ENCODE measurements around the gene KRTAP10-2.
"Not testable (repeated sequence)": the region's sequence is repeated elsewhere in the genome, so short reads cannot be mapped to it uniquely, and the experiment has no call there.

The KRTAP10-2 gene

DNA sequence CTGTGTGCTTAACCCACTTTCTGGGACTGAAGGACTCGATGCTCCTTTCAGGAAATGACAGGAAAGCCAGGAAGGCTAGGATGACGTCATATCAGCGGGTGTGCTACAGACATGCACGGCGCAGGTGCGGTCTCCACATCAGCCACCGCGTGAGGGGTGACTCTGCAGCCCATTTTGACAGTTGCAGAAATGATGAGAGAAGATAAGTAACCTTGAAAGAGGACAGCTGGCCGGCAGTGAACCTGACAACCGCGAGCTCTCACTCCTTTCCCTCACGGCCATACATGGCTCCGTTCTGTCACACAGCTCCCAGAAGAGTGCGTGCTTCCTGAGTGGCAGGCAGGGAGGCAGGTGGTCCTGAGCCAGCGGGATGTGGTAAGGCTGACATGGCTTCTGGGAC is 30.8 kb upstream of the KRTAP10-2 start:
- DNase-seq, result no peak

DNA sequence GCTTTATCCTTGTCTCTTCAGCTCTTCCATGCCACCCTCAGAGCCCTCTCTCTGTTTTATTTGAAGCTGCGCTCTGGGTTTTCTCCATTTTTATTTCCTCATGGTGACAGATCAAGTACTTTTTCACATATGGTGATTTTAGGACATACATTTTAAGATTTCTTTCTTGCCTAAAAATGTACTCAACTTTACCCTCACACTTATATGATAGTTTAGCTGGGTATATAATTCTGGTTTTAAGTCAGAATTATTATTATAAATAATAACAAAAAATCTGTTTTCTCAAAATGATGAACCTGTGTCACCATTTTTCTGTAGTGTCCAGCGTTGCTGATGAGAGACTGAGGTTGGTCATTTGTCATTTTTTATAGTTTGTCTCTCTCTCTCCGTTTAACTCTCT is 29.9 kb upstream of the KRTAP10-2 start:
- DNase-seq, result no peak

DNA sequence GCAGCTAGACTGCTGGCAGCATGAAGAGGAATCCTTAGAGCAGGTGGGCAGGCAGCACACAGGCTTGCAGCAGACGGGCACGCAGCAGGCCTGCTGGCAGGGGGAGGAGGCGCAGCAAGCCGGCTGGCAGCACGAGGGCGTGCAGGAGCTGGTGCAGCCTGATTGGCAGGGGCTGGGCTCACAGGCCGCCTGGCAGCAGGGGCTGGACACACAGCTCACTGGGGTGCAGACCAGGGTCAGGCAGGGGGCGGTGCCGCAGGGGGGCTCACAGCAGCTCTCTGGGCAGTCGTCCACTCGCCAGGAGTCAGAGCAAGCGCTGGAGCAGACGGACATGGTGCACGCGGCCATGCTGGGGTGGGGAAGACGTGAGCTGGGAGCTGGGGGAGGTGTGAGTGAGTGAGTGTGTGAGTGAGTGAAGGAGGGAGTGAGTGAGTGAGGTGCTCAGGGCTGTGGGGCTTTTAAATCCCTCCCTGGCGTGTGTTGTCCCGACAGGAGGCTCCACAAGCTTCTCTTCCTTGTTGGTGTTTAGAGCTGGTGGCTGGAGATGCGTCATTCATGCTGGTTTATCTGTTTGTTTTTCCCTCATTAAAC is 29.0 kb upstream of the KRTAP10-2 start, which contains the start of gene KRTAP10-5:
Gene KRTAP10-5, minus strand, starts transcription at position 374 of the 591 bp plus-strand sequence. Its CDS starts 26 bp downstream, at position 348.
- DNase-seq, result not testable (repeated sequence)

DNA sequence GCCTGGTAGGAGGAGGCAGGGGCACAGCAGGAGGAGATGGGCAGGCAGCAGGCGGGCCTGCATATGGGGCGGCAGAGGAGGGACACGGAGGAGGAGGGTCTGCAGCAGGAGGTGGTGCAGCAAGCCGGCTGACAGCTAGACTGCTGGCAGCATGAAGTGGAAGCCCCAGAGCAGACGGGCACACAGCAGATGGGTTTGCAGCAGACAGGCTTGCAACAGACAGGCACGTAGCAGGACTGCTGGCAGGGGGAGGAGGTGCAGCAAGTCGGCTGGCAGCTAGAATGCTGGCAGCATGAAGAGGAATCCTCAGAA is 28.5 kb upstream of the KRTAP10-2 start:
- DNase-seq, result no peak

DNA sequence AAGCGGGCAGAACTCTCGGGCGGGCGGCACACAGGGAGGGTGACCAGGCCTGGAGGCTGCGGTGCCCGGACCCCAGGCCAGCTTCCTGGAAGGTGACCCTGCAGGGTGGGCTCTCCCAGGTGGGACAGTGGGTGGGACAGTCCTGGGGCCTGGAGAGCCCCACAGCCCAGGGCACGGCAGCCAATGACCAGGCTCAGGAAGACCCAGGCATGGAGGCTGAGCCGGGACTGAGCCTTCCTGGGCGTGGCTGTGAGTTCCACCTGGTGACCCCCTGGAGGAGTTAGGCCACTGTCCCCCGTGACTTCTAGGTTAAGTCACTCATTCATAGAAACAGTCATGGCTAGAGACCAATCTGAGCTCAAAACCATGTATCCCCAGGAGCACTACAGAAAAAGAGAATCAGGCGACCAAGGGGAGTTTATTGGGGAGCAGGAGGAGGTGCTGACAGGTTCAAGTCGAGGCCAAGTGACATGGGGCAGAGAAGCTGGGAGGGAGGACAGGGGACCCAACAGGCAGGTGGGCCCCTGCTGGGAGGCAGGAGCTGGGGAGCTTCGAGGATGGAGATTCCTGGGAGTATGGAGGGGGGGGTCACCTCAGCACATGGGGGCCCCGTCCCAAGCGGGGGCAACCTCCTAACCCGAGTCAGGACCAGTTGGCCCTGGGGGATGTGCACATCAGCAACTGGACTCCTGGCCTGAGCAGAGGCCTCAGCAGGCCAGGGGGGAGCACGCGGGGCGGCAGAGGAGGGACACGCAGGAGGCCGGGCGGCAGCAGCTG is 27.9 kb upstream of the KRTAP10-2 start:
- no peak for DNase-seq

DNA sequence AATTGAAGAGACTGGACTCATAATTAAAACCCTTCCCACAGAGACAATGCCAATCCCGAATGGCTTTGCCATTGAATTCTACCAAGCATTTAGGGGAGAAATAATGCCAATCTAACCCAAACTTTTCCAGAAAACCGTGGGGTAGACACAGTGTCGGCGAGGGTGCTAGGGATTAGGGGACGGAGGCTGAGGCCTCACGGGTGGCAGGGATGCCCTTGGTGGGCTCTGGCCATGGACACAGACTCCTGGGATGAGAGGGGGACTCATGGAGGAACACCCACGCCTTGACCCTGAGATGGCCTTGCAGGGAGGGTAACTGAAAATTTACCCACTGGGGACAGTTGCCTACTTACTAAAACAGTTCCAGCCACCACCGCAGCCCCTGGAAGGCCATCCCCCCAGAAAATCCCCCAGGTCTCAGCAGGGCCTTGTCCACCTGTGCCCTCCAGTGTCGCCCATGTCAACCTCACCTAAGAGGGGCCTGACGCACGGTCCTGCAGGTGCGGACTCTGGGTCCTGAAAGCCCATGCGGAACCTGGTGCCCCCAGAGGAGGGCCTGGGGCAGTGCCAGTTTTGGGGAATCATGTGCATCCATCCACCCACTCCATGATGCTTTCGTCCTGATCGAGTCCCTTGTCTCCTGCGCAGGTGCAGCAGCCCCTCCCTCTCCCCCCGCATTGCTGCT is 27.2 kb upstream of the KRTAP10-2 start:
- DNase-seq, result no peak

DNA sequence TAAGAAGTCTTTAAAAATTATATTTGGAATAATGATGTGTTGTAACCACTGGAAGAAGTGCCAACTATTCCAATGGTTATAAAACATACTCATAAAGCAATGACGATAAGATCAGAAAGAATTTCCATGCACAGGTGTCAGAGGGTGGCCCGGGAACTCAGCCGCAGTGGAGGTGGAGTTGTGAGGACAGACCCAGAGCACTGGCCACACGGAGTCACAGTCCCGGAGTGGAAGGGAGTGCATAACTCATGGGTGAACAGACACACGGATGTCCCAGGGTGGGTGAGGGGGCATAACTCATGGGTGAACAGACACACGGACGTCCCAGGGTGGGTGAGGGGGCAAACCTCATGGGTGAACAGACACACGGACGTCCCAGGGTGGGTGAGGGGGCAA is 24.7 kb upstream of the KRTAP10-2 start:
- no peak for DNase-seq

DNA sequence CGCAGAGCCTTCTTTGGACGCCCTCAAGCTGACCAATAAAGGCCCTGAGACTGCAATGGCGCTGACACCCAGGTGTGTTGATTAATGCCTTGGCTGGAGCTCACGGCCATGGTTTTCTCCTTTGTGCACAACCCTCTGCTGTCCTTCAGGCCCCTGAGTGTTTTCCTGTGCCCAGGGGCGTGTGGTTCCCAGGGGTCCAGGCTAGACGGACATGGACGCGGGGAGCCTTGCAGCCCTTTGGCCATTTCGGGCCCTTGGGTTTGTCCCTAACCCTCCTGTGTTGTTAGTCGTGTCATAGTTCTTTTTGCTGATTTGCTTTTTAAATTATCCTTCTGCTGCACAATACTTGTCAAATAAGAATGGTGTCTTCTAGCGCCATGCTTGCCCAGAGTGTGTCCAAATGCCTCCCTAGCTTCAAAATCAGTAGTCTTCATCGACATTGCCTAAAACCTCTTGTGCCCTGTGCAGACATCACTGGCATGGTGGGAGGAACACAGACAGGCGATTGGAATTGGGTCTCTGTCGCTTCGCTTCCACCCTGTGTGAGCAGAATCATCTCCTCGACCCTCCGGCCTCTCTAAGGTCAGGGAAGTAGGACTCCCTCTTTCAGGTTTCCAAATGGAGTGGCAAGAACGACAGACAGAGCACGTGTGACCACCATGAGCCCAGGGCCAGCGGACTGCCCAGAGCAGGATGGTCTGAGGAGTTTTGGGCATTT is 24.2 kb upstream of the KRTAP10-2 start:
- no peak for DNase-seq

DNA sequence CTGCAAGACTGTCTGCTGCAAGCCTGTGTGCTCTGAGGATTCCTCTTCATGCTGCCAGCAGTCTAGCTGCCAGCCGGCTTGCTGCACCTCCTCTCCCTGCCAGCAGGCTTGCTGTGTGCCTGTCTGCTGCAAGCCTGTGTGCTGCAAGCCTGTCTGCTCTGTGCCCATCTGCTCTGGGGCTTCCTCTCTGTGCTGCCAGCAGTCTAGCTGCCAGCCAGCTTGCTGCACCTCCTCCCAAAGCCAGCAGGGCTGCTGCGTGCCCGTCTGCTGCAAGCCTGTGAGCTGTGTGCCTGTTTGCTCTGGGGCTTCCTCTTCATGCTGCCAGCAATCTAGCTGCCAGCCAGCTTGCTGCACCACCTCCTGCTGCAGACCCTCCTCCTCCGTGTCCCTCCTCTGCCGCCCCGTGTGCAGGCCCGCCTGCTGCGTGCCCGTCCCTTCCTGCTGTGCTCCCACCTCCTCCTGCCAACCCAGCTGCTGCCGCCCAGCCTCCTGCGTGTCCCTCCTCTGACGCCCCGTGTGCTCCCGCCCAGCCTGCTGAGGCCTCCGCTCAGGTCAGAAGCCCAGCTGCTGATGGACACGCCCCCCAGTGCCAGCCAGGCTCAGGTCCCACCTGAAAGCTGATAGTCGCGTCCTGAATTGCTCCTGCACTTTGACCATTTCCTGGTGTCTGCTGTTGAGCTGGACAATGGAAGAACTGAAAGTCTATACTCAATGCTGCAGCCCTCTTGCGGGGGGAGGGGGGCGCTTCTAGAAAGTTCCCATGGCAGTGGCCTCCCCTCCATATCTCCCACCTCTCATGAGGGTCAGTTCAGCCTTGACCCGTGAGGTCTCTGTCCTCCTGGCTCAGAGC is 23.4 kb upstream of the KRTAP10-2 start:
- DNase-seq, result no peak

DNA sequence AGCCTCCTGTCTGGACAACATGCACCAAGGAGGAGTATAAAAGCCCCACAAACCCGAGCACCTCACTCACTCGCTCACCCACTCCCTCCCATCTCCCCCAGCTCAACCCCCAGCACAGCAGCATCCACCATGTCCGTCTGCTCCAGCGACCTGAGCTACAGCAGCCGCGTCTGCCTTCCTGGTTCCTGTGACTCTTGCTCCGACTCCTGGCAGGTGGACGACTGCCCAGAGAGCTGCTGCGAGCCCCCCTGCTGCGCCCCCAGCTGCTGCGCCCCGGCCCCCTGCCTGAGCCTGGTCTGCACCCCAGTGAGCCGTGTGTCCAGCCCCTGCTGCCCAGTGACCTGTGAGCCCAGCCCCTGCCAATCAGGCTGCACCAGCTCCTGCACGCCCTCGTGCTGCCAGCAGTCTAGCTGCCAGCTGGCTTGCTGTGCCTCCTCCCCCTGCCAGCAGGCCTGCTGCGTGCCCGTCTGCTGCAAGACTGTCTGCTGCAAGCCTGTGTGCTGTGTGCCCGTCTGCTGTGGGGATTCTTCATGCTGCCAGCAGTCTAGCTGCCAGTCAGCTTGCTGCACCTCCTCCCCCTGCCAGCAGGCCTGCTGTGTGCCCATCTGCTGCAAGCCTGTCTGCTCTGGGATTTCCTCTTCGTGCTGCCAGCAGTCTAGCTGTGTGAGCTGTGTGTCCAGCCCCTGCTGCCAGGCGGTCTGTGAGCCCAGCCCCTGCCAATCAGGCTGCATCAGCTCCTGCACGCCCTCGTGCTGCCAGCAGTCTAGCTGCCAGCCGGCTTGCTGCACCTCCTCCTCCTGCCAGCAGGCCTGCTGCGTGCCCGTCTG is 22.5 kb upstream of the KRTAP10-2 start, which contains the start of gene KRTAP10-4:
Gene KRTAP10-4, plus strand, starts transcription at position 100 of the 827 bp plus-strand sequence. Its CDS starts 30 bp downstream, at position 130.
- DNase-seq, result not testable (repeated sequence)

DNA sequence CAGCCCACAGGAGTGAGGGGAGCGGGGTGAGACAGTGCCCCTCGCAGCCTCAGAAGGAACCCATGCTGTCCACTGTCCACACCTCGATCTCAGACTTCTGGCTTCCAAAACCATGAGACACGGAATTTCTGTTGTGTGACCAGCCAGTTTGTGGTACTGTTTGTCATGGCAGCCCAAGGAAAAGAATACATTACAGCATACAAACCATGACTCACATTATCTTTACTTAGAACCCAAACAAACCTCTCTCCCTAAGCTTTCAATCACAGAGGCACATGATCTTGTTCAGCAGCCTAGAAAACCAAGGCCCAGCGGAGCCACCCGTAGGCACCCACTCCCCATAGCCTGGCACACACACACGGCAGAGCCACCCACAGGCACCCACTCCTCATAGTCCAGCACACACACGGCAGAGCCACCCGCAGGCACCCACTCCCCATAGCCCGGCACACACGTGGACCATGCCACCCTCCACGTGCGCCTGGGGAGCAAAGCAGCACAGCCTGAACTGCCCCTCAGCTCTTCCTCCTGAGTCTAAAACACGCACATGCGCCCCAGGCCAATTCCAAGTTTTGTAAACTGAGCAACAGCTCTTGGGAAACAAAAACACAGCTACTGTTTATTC is 21.8 kb upstream of the KRTAP10-2 start:
- DNase-seq, result no peak

DNA sequence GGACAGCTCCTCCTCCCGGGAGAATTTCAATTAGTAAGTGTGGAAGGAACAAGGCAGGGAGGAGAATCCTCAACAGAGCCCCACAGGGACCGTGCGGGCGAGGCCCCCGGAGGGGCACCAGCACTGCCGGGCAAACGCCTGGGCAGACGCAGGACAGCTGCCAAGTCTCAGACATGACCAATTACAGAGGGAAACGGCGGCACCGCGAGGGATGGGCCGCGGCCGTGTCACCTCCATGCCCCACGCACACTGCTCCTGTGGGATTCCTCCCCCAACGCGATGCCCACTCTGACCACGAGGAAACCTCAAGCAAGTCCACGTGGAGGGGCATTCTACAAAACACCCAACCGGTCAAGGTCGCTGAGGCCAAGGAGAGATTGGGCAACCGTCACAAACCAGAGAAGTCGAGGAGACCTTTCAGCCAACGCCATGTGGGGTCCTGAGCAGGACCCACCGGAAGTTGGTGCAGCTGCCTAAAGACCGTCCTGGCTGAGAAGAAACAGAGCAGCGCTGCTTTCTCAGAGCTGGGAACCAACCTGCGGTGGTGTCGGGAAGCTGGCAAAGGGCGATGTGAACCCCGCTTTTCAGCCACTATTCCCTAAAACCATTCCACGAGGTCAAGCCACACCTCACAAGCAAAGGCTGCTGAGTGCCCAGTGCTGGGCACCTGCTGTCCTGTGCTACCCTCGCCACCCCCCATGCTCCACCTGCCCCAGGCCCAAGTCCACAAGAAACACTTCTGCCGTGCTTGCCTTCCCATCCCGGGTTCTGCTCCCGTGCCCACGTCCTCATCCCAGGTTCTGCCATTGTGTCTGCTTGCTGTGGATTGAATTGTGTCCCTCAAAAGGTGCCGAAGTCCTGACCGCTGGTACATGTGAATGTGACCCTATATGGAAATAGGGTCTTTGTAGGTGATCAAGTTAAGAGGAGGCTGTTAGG is 20.8 kb upstream of the KRTAP10-2 start:
- no peak for DNase-seq

DNA sequence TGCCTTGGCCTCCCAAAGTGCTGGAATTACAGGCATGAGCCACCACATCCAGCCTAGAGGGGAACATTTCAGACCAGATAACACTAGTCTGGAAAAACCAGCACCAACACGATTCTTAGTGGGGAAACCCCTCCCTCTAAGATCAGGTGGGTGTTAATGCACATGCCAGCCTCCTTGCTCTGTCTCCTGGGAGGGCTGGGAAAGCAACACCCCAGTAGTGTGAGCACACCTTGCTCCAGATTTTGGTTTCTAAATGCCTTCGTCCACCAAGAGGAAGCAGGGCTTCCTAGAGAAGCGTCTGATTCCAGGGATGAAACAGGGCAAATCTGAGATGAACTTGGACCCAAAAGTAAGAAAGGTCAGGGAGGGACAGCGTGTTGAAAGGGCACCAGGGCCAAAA is 20.0 kb upstream of the KRTAP10-2 start:
- no peak for DNase-seq

DNA sequence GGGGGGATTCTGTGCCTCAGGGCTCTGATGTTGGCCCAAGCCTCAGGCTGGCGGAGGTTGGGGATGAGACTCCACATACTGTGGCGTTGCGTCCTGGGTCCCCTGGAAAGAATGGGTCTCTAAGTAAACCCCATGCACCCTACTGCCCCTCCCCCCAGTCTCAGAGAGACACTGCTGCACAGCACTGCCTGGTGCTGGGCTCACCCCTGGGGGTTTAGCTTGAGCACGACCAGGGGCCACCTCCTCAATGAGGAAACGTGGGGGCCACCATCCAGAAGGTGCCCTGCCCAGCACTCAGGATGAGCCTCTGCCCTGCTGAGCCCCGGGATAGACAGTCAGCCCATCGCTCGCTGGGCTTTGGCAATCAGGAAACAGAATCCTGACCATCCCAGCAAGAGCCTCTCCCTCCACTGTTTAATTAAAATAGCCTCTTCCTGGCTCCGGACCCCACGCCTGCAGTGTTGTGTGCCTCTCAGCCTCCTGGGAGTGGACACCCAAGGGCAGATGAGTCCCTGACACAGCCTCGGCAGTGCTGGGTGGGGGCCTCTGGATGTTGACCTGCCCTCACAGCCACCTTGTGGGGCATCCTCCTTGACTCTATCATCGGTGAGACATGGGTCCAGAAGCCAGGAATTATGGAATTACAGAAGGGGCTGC is 18.7 kb upstream of the KRTAP10-2 start:
- DNase-seq, result no peak

DNA sequence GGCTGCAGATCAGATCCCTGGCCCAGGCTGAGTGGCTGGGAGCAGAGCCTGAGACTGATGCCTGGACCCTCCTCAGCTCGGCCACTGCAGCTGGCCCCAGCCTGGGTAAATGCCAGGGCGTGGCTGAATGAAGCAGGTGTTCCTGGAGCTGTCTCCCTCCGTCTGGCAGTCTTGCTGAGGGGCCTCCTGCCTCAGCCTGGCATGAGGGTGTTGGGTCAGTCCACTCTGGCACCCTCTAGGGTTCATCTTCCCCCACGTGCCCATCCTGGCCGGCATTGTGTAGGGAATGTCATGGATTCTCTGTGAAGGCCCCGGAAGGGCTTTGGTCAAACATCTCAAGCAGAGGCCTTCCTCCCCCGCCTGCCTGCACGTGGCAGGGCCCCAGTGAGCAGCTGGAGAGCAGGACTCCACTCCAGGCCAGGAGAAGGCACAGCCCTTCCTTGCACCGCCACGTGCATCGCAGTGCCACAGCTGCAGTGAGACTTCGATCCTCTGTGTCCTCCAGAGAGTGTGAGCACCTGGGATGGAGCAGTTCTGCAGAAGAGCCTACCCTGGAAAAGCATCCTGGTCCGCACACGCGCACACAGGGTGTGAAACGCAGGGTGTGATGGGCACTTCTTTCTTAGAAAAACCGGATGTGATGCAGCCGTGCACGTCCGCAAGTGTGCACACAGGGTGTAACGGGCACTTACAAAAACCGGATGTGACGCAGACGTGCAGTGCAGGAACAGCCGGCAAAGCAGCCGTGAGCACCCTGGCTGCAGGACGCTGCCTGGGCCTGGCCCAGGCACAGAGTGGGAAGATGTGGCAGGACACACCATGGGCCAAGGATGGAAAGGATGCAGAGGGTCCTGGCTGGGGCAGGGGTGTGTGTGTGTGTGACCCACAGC is 17.6 kb upstream of the KRTAP10-2 start:
- DNase-seq, result no peak

DNA sequence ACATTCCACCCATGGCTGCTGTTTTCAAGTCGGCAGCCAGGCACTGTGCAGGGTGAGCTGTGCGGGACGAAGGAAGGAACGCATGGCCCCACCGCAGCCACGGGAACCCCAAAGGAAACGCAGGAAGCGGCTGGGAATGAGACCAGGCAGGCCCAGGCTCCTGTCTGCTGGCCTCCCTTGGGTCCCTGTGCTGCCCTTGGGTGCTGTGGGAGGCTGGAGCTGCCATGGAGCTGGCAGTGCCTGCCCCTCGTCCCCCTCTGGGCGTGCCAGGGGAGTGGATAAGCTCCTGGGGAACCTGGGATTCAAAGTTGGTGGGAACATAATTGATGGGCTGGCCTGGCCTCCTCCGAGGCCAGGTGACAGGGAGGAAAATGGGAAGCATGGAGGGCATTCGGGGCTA is 17.0 kb upstream of the KRTAP10-2 start:
- DNase-seq, result no peak

DNA sequence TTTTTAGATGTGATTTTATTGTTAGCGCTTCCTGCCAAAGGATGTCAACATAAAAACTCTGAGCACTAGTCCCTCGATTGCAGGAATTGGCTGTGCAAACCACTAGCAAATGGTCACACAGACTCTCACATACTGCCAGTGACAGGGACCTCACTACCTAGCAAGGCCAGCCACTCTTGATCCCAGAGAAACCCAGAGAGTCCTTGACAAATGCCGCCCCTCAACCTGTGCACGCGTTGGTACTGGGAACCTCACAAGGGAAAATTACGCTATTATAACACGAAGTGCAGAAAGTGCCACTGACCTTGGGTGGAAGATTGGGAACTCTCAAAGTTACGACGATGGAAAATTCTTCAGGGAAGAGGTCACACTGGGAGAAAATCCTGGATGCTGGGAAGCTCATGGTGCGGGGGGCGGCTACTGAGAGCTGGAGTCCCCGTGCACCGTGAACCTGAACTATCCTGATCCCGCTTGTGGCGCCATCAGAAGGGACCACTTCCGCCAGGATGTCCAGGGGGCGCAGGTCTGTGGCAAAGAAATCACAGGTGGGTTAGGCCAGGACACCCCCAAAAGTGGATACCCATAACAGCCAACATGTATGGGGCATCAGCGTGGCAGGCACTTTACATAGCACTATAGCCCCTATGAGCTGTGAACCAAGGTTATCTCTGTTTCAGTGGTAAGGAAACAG is 16.3 kb upstream of the KRTAP10-2 start:
- no peak for DNase-seq

DNA sequence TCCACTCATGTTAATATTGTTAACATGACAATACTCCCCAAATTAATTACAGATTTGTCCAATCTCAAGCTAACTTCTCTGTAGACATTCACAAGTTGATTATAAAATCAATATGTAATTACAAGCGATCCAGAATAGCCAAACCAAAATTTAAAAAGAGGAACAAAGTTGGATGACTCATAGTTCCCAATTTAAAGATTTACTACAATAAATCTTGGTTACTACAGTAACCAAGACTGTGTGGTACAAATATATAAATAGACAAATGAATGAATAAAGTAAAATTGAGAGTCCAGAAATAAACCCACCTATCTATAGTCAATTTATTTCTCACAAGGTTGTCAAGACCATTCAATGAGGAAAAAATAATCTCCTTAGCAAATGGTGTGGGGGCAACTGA is 15.1 kb upstream of the KRTAP10-2 start:
- DNase-seq, result no peak
